Thyroid gland (tissue), 4 donors: Measurements from ENCODE around the gene ANKS1A. TPM values are rescaled to one million over a fixed set of nuclear protein-coding genes. Genes with fewer than 3 reads are reported as not detected.
A peak's percentile ranks its signal among the peaks of the same experiment; 100 is the strongest.
"Not testable (repeated sequence)": the region's sequence is repeated elsewhere in the genome, so short reads cannot be mapped to it uniquely, and the experiment has no call there.

ENCODE experiments used
- DNase-seq, 2 donors: peaks; one replicate each; pipeline ENCODE4 v3.0.0-alpha.2; 2019
- H3K27ac ChIP-seq, 3 donors: fragments of 200-600 bp; sonication (generic); 1 replicate in 2 of 3; 2 replicates in 1 of 3; pipeline ENCODE4 v1.5.1; 2016 to 2019; ENCODE audit warnings: mild to moderate bottlenecking in 1 of 3, moderate library complexity in 1 of 3
- H3K27me3 ChIP-seq: fragments of 200-600 bp; sonication (generic); one replicate; pipeline ENCODE4 v1.5.1; 2019
- H3K36me3 ChIP-seq, 2 donors: fragments of 200-600 bp; sonication (generic); one replicate each; pipeline ENCODE4 v1.5.1; 2016 to 2019
- H3K4me1 ChIP-seq, 2 donors: fragments of 200-600 bp; sonication (generic); one replicate each; pipeline ENCODE4 v1.5.1; 2017 to 2019
- H3K4me3 ChIP-seq, 3 donors: fragments of 200-600 bp; sonication (generic); replicated peaks in 1 of 3; 1 replicate in 2 of 3; 2 replicates in 1 of 3; pipeline ENCODE4 v1.5.1; 2016; ENCODE audit warnings: mild to moderate bottlenecking in 1 of 3
- H3K9me3 ChIP-seq: fragments of 200-600 bp; sonication (generic); one replicate; pipeline ENCODE4 v1.5.1; 2017
- CTCF ChIP-seq, 6 experiments: fragments of 200-600 bp in 3 of 6; fragments of 450-650 bp in 3 of 6; sonication (generic) in 3 of 6; IDR thresholded peaks; one replicate each; pipeline ENCODE4 v1.5.1; 2016 to 2019; ENCODE audit warnings: antibody characterized with exemption in 6 of 6, mild to moderate bottlenecking in 2 of 6, inconsistent platforms in 1 of 6, moderate library complexity in 1 of 6
- POLR2A ChIP-seq, 2 donors: fragments of 450-650 bp; IDR thresholded peaks; one replicate each; pipeline ENCODE4 v1.6.1; 2017; ENCODE audit warnings: antibody characterized with exemption in 2 of 2, mild to moderate bottlenecking in 2 of 2, moderate library complexity in 1 of 2
- WGBS, 2 donors: methylation state at CpG; one replicate each; pipeline ENCODE4 v1.1.5; 2017; 5-methylcytosine and 5-hydroxymethylcytosine counted together
- intact Hi-C: fragments of 100-400 bp; cut with DNase I; formaldehyde crosslinking; loops from one replicate; pipeline ENCODE4 v1.15.1; 2023
- total RNA-seq, 4 donors: library from RNA; depleted of rRNA; stranded (reverse); fragments of >200 nt; gene quantifications; one replicate each; pipeline ENCODE4 v1.2.3, GENCODE V29; 2016

Gene ANKS1A
- total RNA-seq, 4 donors from 2014 or later: 29.9 to 43.8 (median 34.4) TPM

GRCh38 chr6:34926655-34927054, 37.6 kb downstream of the ANKS1A start:
- Histone ChIP-seq H3K27me3 (no peaks in the 10 kb centered on the region), H3K9me3 (no peaks in the 10 kb centered on the region), H3K27ac (no peak overlapping the region), H3K36me3 (no peaks in the 10 kb centered on the region), H3K4me3 (no peak overlapping the region), H3K4me1 (peaks cover 13 to 15% of the 10 kb centered on the region in 2 donors)
- TF ChIP-seq POLR2A (IDR thresholded peaks at IDR 0.05): no peak
- no peak for TF ChIP-seq CTCF (IDR thresholded peaks at IDR 0.05)
- no peak for DNase-seq
- intact Hi-C loops: no loop called here

- peaks cover 13 to 15% of the 10 kb centered on the region in 2 donors for H3K4me1 ChIP-seq
- intact Hi-C loops: no loop called here
- H3K36me3 ChIP-seq: no peaks in the 10 kb centered on the region
- WGBS, 2 donors: 78 to 84% methylated on average over 3 of the region's 3 CpGs
- H3K27me3 ChIP-seq: no peaks in the 10 kb centered on the region
- no peak for TF ChIP-seq POLR2A (IDR thresholded peaks at IDR 0.05)
- TF ChIP-seq CTCF (IDR thresholded peaks at IDR 0.05): no peak
- H3K4me3 ChIP-seq: no peak overlapping the region
- DNase-seq: no peak
- H3K9me3 ChIP-seq: no peaks in the 10 kb centered on the region
- H3K27ac ChIP-seq: peak overlapping the region; percentile 27 to 36 (median 32)
Measured at GRCh38 chr6:34928220-34928619, 39.2 kb downstream of the ANKS1A start.

- Histone ChIP-seq H3K4me1 (peaks cover 13 to 15% of the 10 kb centered on the region in 2 donors), H3K9me3 (no peaks in the 10 kb centered on the region), H3K27me3 (no peaks in the 10 kb centered on the region), H3K4me3 (no peak overlapping the region), H3K27ac (peak overlapping the region; percentile 27 to 36 (median 32)), H3K36me3 (no peaks in the 10 kb centered on the region)
- intact Hi-C loops: no loop called here
- 95 to 96% methylated on average over 1 of the region's 1 CpG for WGBS, 2 donors
- peak; percentile 20 to 24 for DNase-seq
- TF ChIP-seq POLR2A (IDR thresholded peaks at IDR 0.05) (no peak), CTCF (IDR thresholded peaks at IDR 0.05) (no peak)
Measured at GRCh38 chr6:34928695-34929094, 39.6 kb downstream of the ANKS1A start.

DNA sequence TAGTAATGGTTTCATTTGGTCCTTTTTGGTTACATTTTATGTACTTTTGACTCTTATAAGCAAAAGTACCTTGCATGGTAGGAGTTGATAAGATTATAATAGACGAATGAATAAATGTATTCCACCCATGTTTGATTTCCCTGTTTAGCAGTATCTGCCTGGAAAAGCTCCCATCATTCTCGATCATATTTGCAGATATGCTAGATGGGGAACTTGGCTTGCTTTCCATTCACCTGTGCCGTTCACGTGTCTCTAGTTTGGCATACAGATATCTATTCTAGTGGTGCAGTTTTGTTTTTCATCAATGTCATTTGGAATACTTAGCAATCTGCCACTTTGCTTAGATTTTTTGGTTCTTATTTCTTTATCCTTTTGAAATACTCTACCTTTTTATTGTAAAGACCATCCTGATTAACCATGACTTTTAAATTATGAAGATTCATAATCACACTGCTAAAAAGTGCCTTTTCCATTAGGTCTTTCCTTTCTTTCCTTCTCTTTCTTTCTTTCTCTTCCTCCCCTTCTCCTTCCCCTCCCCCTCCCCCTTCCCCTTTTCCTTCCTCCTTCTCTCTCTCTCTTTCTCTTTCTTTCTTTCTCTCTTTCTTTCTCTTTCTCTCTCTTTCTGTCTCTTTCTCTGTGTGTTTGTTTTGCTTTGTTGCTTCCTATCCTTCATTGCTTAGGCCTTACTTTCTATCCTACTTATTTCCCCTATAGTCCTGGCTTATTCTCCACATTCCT, 40.4 kb downstream of the ANKS1A start:
- no peaks in the 10 kb centered on the region for H3K27me3 ChIP-seq
- no peaks in the 10 kb centered on the region for H3K36me3 ChIP-seq
- H3K27ac ChIP-seq: peak overlapping the region in 1 of 3 donors; percentile 32
- WGBS, 2 donors: 84 to 92% methylated on average over 4 of the region's 4 CpGs
- no peaks in the 10 kb centered on the region for H3K9me3 ChIP-seq
- intact Hi-C loops: no loop called here
- no peak for DNase-seq
- no peak for TF ChIP-seq CTCF (IDR thresholded peaks at IDR 0.05)
- TF ChIP-seq POLR2A (IDR thresholded peaks at IDR 0.05): no peak
- peaks cover 13 to 21% of the 10 kb centered on the region in 2 donors for H3K4me1 ChIP-seq
- no peak overlapping the region for H3K4me3 ChIP-seq

DNA sequence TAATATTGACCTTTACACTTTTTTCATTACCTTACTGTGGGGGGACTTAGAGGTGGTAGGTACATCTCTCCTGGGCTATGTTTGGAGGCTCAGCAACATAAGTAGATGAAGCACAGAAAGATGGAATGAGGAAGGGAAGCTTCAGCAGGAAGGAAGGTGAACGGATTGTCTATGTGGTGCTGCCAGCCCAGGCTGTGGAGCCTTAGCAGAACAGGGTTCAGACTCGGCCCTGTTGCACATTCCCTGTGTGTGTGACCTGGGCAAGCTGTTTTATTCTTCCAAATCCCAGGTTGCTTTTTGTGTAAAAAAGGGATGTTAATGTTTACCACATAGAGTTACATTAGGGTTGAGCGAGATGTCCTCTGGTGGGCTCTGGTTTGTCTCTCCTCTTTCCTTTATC, 41.2 kb downstream of the ANKS1A start:
- H3K4me1 ChIP-seq: peaks cover 16 to 29% of the 10 kb centered on the region in 2 donors
- H3K27ac ChIP-seq: no peak overlapping the region
- TF ChIP-seq CTCF (IDR thresholded peaks at IDR 0.05): no peak
- intact Hi-C loops: no loop called here
- DNase-seq: no peak
- H3K36me3 ChIP-seq: no peaks in the 10 kb centered on the region
- 87 to 89% methylated on average over 3 of the region's 3 CpGs for WGBS, 2 donors
- no peaks in the 10 kb centered on the region for H3K9me3 ChIP-seq
- H3K27me3 ChIP-seq: no peaks in the 10 kb centered on the region
- no peak overlapping the region for H3K4me3 ChIP-seq

DNA sequence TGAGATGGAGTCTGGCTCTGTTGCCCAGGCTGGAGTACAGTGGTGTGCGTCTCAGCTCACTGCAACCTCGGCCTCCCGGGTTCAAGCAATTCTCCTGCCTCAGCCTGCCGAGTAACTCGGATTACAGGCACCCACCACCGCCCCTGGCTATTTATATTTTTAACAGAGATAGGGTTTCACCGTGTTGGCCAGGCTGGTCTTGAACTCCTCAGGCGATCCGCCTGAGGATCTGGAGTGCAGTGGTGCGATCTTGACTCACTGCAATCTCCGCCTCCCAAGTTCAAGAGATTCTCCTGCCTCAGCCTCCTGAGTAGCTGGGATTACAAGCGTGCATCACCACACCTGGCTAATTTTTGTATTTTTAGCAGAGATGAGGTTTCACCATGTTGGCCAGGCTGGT, 43.1 kb downstream of the ANKS1A start:
- H3K27me3 ChIP-seq, H3K36me3 ChIP-seq, DNase-seq, H3K9me3 ChIP-seq, intact Hi-C loops, H3K4me3 ChIP-seq, H3K27ac ChIP-seq: not testable (repeated sequence)
- WGBS, 2 donors: 93 to 96% methylated on average over 12 of the region's 12 CpGs
- H3K4me1 ChIP-seq: peaks cover 17 to 39% of the 10 kb centered on the region in 2 donors
